Testis (tissue), 3 donors: Measurements from ENCODE around the gene SMIM36. TPM values are rescaled to one million over a fixed set of nuclear protein-coding genes. Genes with fewer than 3 reads are reported as not detected.
"Not testable (repeated sequence)": the region's sequence is repeated elsewhere in the genome, so short reads cannot be mapped to it uniquely, and the experiment has no call there.

Experiments
- DNase-seq: peaks from one replicate; pipeline ENCODE4 v3.0.0-alpha.2; 2019
- H3K27ac ChIP-seq, 2 donors: fragments of 200-600 bp; sonication (generic); one replicate each; pipeline ENCODE4 v1.5.1; 2019
- H3K27me3 ChIP-seq: fragments of 200-600 bp; sonication (generic); one replicate; pipeline ENCODE4 v1.5.1; 2019
- H3K36me3 ChIP-seq: fragments of 200-600 bp; sonication (generic); one replicate; pipeline ENCODE4 v1.5.1; 2017; ENCODE audit warnings: low read depth; ENCODE audit errors: missing control alignments
- H3K4me1 ChIP-seq: fragments of 200-600 bp; sonication (generic); one replicate; pipeline ENCODE4 v1.5.1; 2019
- H3K4me3 ChIP-seq, 2 donors: fragments of 200-600 bp; sonication (generic); one replicate each; pipeline ENCODE4 v1.5.1; 2017 to 2019
- H3K9me3 ChIP-seq: fragments of 200-600 bp; sonication (generic); one replicate; pipeline ENCODE4 v1.5.1; 2017
- CTCF ChIP-seq, 3 experiments: fragments of 450-650 bp in 2 of 3; fragments of 200-600 bp in 1 of 3; sonication (generic) in 1 of 3; IDR thresholded peaks; one replicate each; pipeline ENCODE4 v1.5.1; 2016 to 2019; ENCODE audit warnings: antibody characterized with exemption in 3 of 3, mild to moderate bottlenecking in 2 of 3, moderate library complexity in 1 of 3
- POLR2A ChIP-seq: fragments of 450-650 bp; IDR thresholded peaks from one replicate; pipeline ENCODE4 v1.6.1; 2017; ENCODE audit warnings: antibody characterized with exemption, mild to moderate bottlenecking, moderate library complexity
- WGBS, 2 donors: methylation state at CpG; one replicate each; pipeline ENCODE4 v1.1.5; 2018; 5-methylcytosine and 5-hydroxymethylcytosine counted together
- intact Hi-C: fragments of 100-400 bp; cut with DNase I; formaldehyde crosslinking; loops from one replicate; pipeline ENCODE4 v1.15.1; 2023; ENCODE audit warnings: low total_unique reads
- polyA plus RNA-seq: library from polyadenylated mRNA; stranded (reverse); fragments of 350-450 nt; fragmentation: Illumina TruSeq; extraction: RNeasy Lipid Tissue Mini Kit (QIAGEN cat#74804); gene quantifications from one replicate; pipeline ENCODE4 v1.2.3, GENCODE V29; 2014; ENCODE audit warnings: low read depth, low replicate concordance; ENCODE audit not compliant: insufficient read depth
- total RNA-seq, 2 donors: library from RNA; depleted of rRNA; stranded (reverse); fragments of >200 nt; gene quantifications; one replicate each; pipeline ENCODE4 v1.2.3, GENCODE V29; 2016

SMIM36 gene
- total and polyA plus RNA-seq, 3 donors from 2014 or later: 0.55 to 26.0 (median 9.5) TPM

- no peak for TF ChIP-seq POLR2A
- TF ChIP-seq CTCF (IDR thresholded peaks at IDR 0.05): no peak
- H3K9me3 ChIP-seq: no peaks in the 10 kb centered on the region
- no peak overlapping the region for H3K4me3 ChIP-seq
- H3K36me3 ChIP-seq: no peaks in the 10 kb centered on the region
- H3K27me3 ChIP-seq: no peaks in the 10 kb centered on the region
- H3K27ac ChIP-seq: no peak overlapping the region
- 80 to 83% methylated on average over 4 of the region's 4 CpGs for WGBS, 2 donors
- intact Hi-C loops: loop anchor here (10.0 kb wide), 1 partner anchor 190 kb away; no protein-coding TSS in a partner anchor
- no peaks in the 10 kb centered on the region for H3K4me1 ChIP-seq
- DNase-seq: no peak
These were observed 13.4 kb upstream of the SMIM36 start for GRCh38 chr17:55524440-55525220.

- not testable (repeated sequence) for H3K9me3 ChIP-seq, H3K27me3 ChIP-seq, H3K4me3 ChIP-seq, H3K4me1 ChIP-seq, H3K27ac ChIP-seq, DNase-seq, H3K36me3 ChIP-seq
- intact Hi-C loops: loop anchor here (10.0 kb wide), 1 partner anchor 192 kb away; no protein-coding TSS in a partner anchor
- WGBS, 2 donors: 84 to 97% methylated on average over 4 of the region's 4 CpGs
These were observed 11.8 kb upstream of the SMIM36 start for GRCh38 chr17:55523032-55523431.

- no peaks in the 10 kb centered on the region for H3K27me3 ChIP-seq
- no peaks in the 10 kb centered on the region for H3K9me3 ChIP-seq
- no peak overlapping the region for H3K27ac ChIP-seq
- H3K4me1 ChIP-seq: no peaks in the 10 kb centered on the region
- TF ChIP-seq CTCF (IDR thresholded peaks at IDR 0.05) (no peak), POLR2A (no peak)
- H3K36me3 ChIP-seq: no peaks in the 10 kb centered on the region
- H3K4me3 ChIP-seq: no peak overlapping the region
- intact Hi-C loops: loop anchor here (10.0 kb wide), 1 partner anchor 194 kb away; no protein-coding TSS in a partner anchor
- no peak for DNase-seq
These were observed 9.9 kb upstream of the SMIM36 start for GRCh38 chr17:55521186-55521585.

GRCh38 chr17:55520402-55520801, 9.2 kb upstream of the SMIM36 start:
- TF ChIP-seq CTCF (IDR thresholded peaks at IDR 0.05): no peak
- TF ChIP-seq POLR2A: no peak
- intact Hi-C loops: loop anchor here (10.0 kb wide), 1 partner anchor 194 kb away; no protein-coding TSS in a partner anchor
- WGBS, 2 donors: 84 to 88% methylated on average over 5 of the region's 5 CpGs

GRCh38 chr17:55518510-55518909, 7.3 kb upstream of the SMIM36 start:
- no peak for DNase-seq
- Histone ChIP-seq H3K4me3 (no peak overlapping the region), H3K9me3 (no peaks in the 10 kb centered on the region), H3K36me3 (no peaks in the 10 kb centered on the region), H3K27me3 (no peaks in the 10 kb centered on the region), H3K27ac (no peak overlapping the region), H3K4me1 (no peaks in the 10 kb centered on the region)
- intact Hi-C loops: no loop called here
- WGBS, 2 donors: 85 to 94% methylated on average over 5 of the region's 5 CpGs
- TF ChIP-seq CTCF (IDR thresholded peaks at IDR 0.05) (no peak), POLR2A (no peak)

More at GRCh38 chr17:55520402-55520801, 9.2 kb upstream of the SMIM36 start:
- DNase-seq: no peak
- H3K9me3 ChIP-seq: no peaks in the 10 kb centered on the region
- no peak overlapping the region for H3K4me3 ChIP-seq
- H3K27me3 ChIP-seq: no peaks in the 10 kb centered on the region
- H3K36me3 ChIP-seq: no peaks in the 10 kb centered on the region
- H3K4me1 ChIP-seq: no peaks in the 10 kb centered on the region
- H3K27ac ChIP-seq: no peak overlapping the region
